Measurements from ENCODE around the gene KCNIP2. TPM values are rescaled to one million over a fixed set of nuclear protein-coding genes. Genes with fewer than 3 reads are reported as not detected.

The KCNIP2 gene
- total and polyA plus RNA-seq, 2 of the 4 experiments (the other 2 are of a cell fraction) = under 0.01 to 0.87 TPM

DNA sequence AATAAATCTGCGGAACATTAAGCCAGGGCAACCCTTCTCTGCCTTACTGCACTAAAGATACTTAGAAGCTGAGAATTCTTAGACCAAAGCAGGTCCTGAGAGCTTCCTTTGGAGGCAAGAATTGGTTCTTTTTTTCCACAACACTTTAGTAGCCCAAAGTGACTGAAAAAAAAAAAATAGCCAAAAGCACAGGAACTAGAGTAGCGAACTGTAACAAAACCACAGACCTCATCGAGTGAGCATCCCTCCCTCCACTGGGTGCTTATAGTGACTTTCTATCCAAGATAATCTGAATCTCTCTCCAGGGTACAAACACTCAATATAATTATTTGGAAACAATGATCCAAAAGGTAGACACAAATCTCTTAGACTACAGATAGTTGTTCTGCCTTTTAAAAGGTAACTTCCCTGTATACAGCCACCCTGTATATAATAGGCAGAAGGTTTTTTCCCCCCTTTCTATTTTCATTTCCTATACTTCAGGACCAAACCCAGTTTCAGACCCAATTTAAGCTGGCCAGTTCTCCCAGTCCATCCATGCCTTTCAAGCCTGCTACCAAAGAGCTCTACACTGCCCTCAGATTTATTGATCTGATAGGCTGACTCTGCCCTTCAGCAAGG lies 31.6 kb upstream of the KCNIP2 start:
- Histone ChIP-seq H3K9ac (ENCODE audit: low read depth, low read length) (no peak overlapping the region), H3K4me2 (ENCODE audit: low read depth, low read length) (no peak overlapping the region), H3K56ac (ENCODE audit: extremely low read depth, insufficient read depth, low read length) (no peak overlapping the region), H4K20me1 (ENCODE audit: insufficient read depth, low read length) (peaks cover 4% of the 10 kb centered on the region; the same call in 1 of the 2 replicates), H2AK9ac (replicated peaks; ENCODE audit: low read depth, low read length, poor library complexity) (no peak overlapping the region), H2BK120ac (ENCODE audit: low read depth, low read length) (no peak overlapping the region), H4K91ac (ENCODE audit: insufficient read depth, low read depth, low read length) (no peak overlapping the region), H3K18ac (ENCODE audit: low read depth, low read length) (no peak overlapping the region), H3K4me1 (ENCODE audit: control insufficient read depth, insufficient read depth, low read length) (peaks cover 9% of the 10 kb centered on the region), H3K23ac (ENCODE audit: low read depth, low read length) (no peak overlapping the region), H4K5ac (ENCODE audit: low read depth, low read length) (no peak overlapping the region), H3K4ac (ENCODE audit: low read depth, low read length) (no peak overlapping the region), H3K79me1 (ENCODE audit: low read depth in 1 of 2, low read length in 2 of 2) (peaks cover 23 to 24% of the 10 kb centered on the region in 2 experiments), H3K27me3 (ENCODE audit: control insufficient read depth, insufficient read depth, low read length) (no peaks in the 10 kb centered on the region), H2BK20ac (ENCODE audit: low read depth, low read length) (no peak overlapping the region), H3K4me3 (ENCODE audit: insufficient read depth, low read depth, low read length) (no peak overlapping the region), H3K9me3 (ENCODE audit: control insufficient read depth, insufficient read depth, low read length) (no peaks in the 10 kb centered on the region), H3K36me3 (ENCODE audit: control insufficient read depth, insufficient read depth, low read length) (no peaks in the 10 kb centered on the region; the same call in 1 of the 2 replicates), H2BK15ac (ENCODE audit: low read depth, low read length) (no peak overlapping the region), H2AFZ (replicated peaks; ENCODE audit: low read length, poor library complexity) (no peak overlapping the region), H2BK5ac (ENCODE audit: low read depth, low read length, poor library complexity, severe bottlenecking) (no peak overlapping the region), H4K8ac (ENCODE audit: low read depth in 2 of 2, low read length in 2 of 2) (no peak overlapping the region), H3K27ac (ENCODE audit: insufficient read depth, low read length) (no peak overlapping the region), H2AK5ac (ENCODE audit: low read depth, low read length) (no peak overlapping the region), H3K9me1 (ENCODE audit: insufficient read depth, low read length) (peaks cover 7% of the 10 kb centered on the region), H3K14ac (replicated peaks; ENCODE audit: low read depth, low read length) (no peak overlapping the region)
- no TSS peak for BruUV-seq (replicated peaks)
- intact Hi-C loops (cut with micrococcal nuclease) (no loop called here), in situ Hi-C loops (cut with MboI; ENCODE audit: low sequenced_read_pairs) (no loop called here), dilution Hi-C loops (cut with HindIII; ENCODE audit: low sequenced_read_pairs, unreplicated experiment) (no loop called here)
- ATAC-seq (ENCODE audit: low read depth) = no peak
- ChIA-PET POLR2A (ENCODE audit: unreplicated experiment) (no interaction called here), CTCF (interaction anchor here (1.1 to 1.5 kb wide), 2 partner anchors 15 to 34 kb away, joined by 3 to 5 read pairs; no protein-coding TSS in a partner anchor)
- TF ChIP-seq BHLHE40 (IDR thresholded peaks at IDR 0.05; ENCODE audit: low read depth, low read length) = no peak
- WGBS, 2 experiments (ENCODE audit: extremely low coverage in 2 of 2, insufficient read length in 1 of 2) = no CpG with 5 or more reads among the region's 3 CpGs
- no peak for DNase-seq

Measured in IMR-90 (cell line).